ENCODE results near the gene DIP2C.

The DIP2C gene, protein sequence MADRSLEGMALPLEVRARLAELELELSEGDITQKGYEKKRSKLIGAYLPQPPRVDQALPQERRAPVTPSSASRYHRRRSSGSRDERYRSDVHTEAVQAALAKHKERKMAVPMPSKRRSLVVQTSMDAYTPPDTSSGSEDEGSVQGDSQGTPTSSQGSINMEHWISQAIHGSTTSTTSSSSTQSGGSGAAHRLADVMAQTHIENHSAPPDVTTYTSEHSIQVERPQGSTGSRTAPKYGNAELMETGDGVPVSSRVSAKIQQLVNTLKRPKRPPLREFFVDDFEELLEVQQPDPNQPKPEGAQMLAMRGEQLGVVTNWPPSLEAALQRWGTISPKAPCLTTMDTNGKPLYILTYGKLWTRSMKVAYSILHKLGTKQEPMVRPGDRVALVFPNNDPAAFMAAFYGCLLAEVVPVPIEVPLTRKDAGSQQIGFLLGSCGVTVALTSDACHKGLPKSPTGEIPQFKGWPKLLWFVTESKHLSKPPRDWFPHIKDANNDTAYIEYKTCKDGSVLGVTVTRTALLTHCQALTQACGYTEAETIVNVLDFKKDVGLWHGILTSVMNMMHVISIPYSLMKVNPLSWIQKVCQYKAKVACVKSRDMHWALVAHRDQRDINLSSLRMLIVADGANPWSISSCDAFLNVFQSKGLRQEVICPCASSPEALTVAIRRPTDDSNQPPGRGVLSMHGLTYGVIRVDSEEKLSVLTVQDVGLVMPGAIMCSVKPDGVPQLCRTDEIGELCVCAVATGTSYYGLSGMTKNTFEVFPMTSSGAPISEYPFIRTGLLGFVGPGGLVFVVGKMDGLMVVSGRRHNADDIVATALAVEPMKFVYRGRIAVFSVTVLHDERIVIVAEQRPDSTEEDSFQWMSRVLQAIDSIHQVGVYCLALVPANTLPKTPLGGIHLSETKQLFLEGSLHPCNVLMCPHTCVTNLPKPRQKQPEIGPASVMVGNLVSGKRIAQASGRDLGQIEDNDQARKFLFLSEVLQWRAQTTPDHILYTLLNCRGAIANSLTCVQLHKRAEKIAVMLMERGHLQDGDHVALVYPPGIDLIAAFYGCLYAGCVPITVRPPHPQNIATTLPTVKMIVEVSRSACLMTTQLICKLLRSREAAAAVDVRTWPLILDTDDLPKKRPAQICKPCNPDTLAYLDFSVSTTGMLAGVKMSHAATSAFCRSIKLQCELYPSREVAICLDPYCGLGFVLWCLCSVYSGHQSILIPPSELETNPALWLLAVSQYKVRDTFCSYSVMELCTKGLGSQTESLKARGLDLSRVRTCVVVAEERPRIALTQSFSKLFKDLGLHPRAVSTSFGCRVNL (N-terminal part only)

GRCh38 chr10:689452-690371 lies at the start of gene DIP2C:
TSS of gene DIP2C (minus strand) at chr10:689668. CDS start at chr10:689578, 90 bp downstream.
- no peak for DNase-seq (ENCODE audit: low read depth in 2 of 3, low spot score in 2 of 3)

DNA sequence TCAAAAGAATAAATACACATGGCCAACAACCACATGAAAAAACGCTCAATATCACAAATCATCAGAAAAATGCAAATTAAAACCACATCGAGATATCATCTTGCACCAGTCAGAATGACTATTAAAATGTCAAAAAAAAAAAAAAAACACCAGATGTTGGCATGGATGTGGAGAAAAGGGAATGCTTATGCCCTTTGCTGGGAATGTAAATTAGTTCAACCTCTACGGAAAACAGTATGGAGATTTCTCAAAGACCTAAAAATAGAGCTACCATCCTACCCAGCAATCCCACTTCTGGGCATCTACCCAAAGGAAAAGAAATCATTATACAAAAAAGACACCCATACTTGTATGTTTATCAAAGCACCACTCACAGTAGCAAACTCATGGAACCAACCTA lies 45.0 kb upstream of the DIP2C start:
- DNase-seq (ENCODE audit: low read depth in 2 of 3, low spot score in 2 of 3): no peak

DNA sequence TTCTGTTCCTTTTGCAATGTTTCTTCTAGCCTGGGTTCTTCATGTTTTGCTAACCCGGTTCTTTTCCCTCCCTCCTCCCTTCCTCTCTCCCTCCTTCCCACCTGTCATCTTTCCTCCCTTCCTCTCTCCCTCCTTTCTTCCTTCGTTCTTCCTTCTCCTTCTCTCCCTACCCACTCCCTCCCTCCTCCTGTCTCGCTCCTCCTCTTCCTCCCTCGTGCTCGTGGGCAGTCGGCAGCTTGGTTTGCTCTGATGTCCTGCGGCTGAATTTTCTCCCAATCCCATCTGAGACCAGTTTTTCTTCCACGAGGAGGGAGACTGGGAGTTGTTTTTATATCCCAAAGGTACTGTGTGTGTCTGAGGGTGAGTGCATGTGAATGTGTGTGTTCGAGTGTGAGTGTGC lies 43.6 kb upstream of the DIP2C start:
- no peak for DNase-seq (ENCODE audit: low read depth in 2 of 3, low spot score in 2 of 3)

GRCh38 chr10:729213-729612 lies 39.7 kb upstream of the DIP2C start:
- no peak for DNase-seq (ENCODE audit: low read depth in 2 of 3, low spot score in 2 of 3)

DNA sequence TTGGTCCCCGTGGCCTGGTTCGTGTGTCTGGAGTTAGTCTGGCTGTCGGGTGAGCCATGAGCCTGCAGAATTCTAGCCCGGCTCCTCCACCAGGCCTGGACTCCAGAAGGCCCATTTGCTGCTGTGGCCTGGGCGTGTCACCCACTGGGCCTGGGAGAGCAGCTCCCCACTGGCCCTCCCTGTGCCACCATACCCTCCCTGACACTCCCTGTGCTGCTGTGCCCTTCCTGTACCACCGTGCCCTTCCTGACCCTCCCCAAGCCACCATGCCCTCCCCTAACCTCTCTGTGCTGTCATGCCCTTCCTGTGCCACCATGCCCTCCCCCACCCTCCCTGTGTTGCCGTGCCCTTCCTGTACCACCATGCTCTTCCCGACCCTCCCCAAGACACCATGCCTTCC lies 39.1 kb upstream of the DIP2C start:
- DNase-seq (ENCODE audit: low read depth in 2 of 3, low spot score in 2 of 3): no peak

- DNase-seq (ENCODE audit: low read depth in 2 of 3, low spot score in 2 of 3): no peak
Observed at GRCh38 chr10:727162-727790, 37.8 kb upstream of the DIP2C start.

DNA sequence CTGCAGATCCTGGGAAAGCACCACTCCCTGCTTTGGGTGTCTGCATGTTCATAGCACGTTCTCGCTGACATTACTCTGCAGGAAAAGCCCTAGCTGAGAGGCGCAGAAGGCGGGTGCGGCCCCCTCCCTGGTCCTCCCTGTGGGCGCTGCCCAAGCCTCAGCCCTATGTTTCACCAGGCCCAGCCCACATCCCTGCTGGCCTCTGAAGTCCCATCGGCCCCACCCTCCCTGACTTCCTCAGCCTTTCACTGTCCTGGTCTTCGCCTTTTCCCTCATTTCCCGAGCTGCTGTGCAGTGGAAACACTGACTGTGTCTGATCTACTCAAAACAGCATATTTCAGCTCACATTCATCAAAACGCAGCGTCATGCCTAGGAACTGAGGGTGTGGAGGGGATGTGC lies 36.3 kb upstream of the DIP2C start:
- DNase-seq (ENCODE audit: low read depth in 2 of 3, low spot score in 2 of 3): no peak

DNA sequence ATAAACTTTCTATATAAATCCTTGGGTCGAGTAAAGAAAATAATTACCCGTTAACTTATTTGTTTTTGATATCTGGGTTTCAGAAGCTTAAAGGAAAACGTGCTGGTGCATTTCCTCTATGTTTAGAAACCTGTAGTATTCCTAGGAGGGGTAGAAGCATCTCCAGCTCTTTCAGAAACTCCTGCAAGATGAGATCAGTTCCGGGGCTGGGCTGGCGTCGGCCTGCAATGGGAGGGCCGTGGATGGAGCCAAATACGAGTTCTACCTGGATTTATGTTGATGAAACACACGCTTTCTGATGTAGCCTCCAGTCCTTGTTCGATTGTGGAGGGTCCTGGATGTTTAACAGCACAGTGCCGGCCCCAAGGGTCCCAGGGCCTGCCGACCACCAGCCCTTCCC lies 35.8 kb upstream of the DIP2C start:
- DNase-seq (ENCODE audit: low read depth in 2 of 3, low spot score in 2 of 3): no peak

GRCh38 chr10:723973-724372 lies 34.5 kb upstream of the DIP2C start:
- DNase-seq (ENCODE audit: low read depth in 2 of 3, low spot score in 2 of 3): no peak

- DNase-seq (ENCODE audit: low read depth in 2 of 3, low spot score in 2 of 3): no peak
Observed at GRCh38 chr10:722281-723060, 33.0 kb upstream of the DIP2C start.

GRCh38 chr10:718143-718700 lies 28.8 kb upstream of the DIP2C start:
- no peak for DNase-seq (ENCODE audit: low read depth in 2 of 3, low spot score in 2 of 3)

DNA sequence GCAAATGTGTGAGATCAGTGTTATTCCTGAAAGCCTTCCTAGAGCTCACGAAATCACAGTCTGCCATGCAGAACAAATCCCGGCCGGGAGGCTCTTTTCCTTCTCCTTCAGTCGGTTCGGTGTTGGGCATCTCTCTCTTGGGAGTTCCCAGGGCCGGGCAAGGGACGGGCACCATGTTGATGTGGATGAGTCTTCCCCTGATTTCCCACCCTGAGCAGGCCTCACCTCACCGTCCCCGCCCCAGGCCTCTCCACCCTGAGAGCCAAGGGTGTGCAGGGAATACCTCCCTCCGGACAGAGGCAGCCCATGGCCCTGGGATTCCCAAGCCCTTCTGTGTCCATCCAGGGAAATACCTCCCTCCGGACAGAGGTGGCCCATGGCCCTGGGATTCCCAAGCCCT lies 28.0 kb upstream of the DIP2C start:
- no peak for DNase-seq (ENCODE audit: low read depth in 2 of 3, low spot score in 2 of 3)

- DNase-seq (ENCODE audit: low read depth in 2 of 3, low spot score in 2 of 3): no peak
Observed at GRCh38 chr10:716821-717220, 27.4 kb upstream of the DIP2C start.

DNA sequence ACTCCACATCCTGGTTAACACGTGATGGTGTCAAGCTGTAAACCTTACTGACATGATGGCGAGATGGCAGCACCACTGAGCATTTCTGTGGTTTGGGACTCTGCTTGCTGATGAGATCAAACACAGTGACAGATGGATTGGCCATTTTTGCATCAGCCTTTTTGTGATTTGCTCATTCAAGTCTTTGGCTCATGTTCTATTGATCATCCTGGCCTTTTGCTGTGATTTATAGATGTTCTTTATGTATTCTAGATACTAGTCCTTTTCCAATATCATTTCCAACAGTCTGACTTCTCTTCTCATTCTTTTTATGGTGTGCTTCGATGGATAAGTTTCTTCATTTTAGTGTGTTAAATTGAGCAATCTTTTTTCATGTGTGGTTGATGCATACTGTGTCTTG lies 24.7 kb upstream of the DIP2C start:
- no peak for DNase-seq (ENCODE audit: low read depth in 2 of 3, low spot score in 2 of 3)

- DNase-seq (ENCODE audit: low read depth in 2 of 3, low spot score in 2 of 3): no peak
Observed at GRCh38 chr10:712575-712974, 23.1 kb upstream of the DIP2C start.

- DNase-seq (ENCODE audit: low read depth in 2 of 3, low spot score in 2 of 3): no peak
Observed at GRCh38 chr10:712089-712488, 22.6 kb upstream of the DIP2C start.

GRCh38 chr10:707861-708260 lies 18.4 kb upstream of the DIP2C start:
- no peak for DNase-seq (ENCODE audit: low read depth in 2 of 3, low spot score in 2 of 3)

DNA sequence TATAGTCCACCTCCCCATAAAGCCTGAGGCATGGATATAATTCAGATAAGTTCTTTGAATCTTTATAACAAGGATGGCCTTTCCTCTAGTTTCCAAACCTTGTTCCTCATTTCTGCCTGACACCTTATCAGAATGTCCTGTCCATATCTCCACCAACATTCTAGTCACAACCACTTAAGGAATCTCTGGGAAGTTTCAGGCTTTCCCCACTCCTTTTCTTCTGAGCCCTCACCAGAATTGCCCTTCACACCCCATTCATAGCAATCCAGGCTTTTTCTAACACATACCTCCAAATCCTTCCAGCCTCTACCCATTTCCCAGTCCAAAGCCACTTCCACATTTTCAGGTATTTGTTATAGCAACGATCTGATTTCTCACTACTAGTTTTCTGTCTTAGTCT lies 18.0 kb upstream of the DIP2C start:
- DNase-seq (ENCODE audit: low read depth in 2 of 3, low spot score in 2 of 3): no peak

DNA sequence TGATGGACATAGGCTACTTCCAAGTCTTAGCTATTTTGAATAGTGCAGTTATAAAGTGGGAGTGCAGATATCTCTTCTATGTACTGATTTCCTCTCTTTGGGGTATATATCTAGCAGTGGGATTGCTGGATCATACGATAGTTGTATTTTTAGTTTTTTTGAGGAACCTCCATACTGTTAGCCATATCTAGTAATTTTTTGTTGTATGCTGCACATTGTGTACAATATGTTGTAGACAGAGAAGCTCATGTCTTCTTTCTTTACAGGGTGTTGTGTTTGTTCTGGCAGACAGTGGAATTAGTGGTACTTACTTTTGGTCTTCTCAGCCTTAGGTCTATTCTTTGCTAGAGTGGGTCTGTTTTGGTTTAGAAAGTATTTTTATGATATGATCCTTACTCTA lies 13.7 kb upstream of the DIP2C start:
- DNase-seq (ENCODE audit: low read depth in 2 of 3, low spot score in 2 of 3): no peak
